HG02763 (cell line): Measurements from ENCODE around the gene CD247.

Experiments
- ATAC-seq: cut with Tn5 transposase; IDR thresholded peaks from one replicate; pipeline ENCODE4 v1.9.1; 2021; ENCODE audit warnings: mild to moderate bottlenecking, moderate library complexity; ENCODE audit not compliant: unreplicated experiment

Gene CD247

GRCh38 chr1:167440776-167441175 is 77.6 kb downstream of the CD247 start:
- ATAC-seq: no peak

GRCh38 chr1:167440345-167440744 is 78.0 kb downstream of the CD247 start:
- no peak for ATAC-seq

- no peak for ATAC-seq
Observed at GRCh38 chr1:167439301-167439988, 78.9 kb downstream of the CD247 start.

GRCh38 chr1:167438171-167439138 is 79.9 kb downstream of the CD247 start:
- ATAC-seq: no peak

- no peak for ATAC-seq
Observed at GRCh38 chr1:167435484-167435883, 82.8 kb downstream of the CD247 start.

GRCh38 chr1:167434306-167434705 is 84.0 kb downstream of the CD247 start:
- ATAC-seq: no peak

- ATAC-seq: no peak
Observed at GRCh38 chr1:167433884-167434283, 84.4 kb downstream of the CD247 start.

- no peak for ATAC-seq
Observed at GRCh38 chr1:167432780-167433179, 85.5 kb downstream of the CD247 start.

GRCh38 chr1:167431909-167432650 is 86.2 kb downstream of the CD247 start:
- ATAC-seq: no peak

GRCh38 chr1:167431261-167431908 is 86.9 kb downstream of the CD247 start:
- no peak for ATAC-seq

- peak; percentile 16 for ATAC-seq
Observed at GRCh38 chr1:167430849-167431242, 87.5 kb downstream of the CD247 start.

GRCh38 chr1:167430134-167430848 is 88.0 kb downstream of the CD247 start:
- peak; percentile 50 for ATAC-seq

GRCh38 chr1:167429612-167430011 is 88.7 kb downstream of the CD247 start:
- ATAC-seq: peak; percentile 35

GRCh38 chr1:167428395-167428794 is 89.9 kb downstream of the CD247 start:
- no peak for ATAC-seq

GRCh38 chr1:167427848-167428247 is 90.5 kb downstream of the CD247 start:
- ATAC-seq: no peak

GRCh38 chr1:167426716-167427115 is 91.6 kb downstream of the CD247 start:
- ATAC-seq: no peak

GRCh38 chr1:167425482-167425881 is 92.8 kb downstream of the CD247 start:
- no peak for ATAC-seq

GRCh38 chr1:167423684-167424619 is 94.4 kb downstream of the CD247 start:
- no peak for ATAC-seq

- no peak for ATAC-seq
Observed at GRCh38 chr1:167420510-167420909, 97.8 kb downstream of the CD247 start.
